T-helper 1 cell (primary cell): ENCODE results near the gene SMIM10L2A.
"Not testable (repeated sequence)": the region's sequence is repeated elsewhere in the genome, so short reads cannot be mapped to it uniquely, and the experiment has no call there.

Experiments used
- DNase-seq, 5 donors: peaks; one replicate each; pipeline ENCODE4 v3.0.0-alpha.2; 2012 to 2020

The SMIM10L2A gene

DNA sequence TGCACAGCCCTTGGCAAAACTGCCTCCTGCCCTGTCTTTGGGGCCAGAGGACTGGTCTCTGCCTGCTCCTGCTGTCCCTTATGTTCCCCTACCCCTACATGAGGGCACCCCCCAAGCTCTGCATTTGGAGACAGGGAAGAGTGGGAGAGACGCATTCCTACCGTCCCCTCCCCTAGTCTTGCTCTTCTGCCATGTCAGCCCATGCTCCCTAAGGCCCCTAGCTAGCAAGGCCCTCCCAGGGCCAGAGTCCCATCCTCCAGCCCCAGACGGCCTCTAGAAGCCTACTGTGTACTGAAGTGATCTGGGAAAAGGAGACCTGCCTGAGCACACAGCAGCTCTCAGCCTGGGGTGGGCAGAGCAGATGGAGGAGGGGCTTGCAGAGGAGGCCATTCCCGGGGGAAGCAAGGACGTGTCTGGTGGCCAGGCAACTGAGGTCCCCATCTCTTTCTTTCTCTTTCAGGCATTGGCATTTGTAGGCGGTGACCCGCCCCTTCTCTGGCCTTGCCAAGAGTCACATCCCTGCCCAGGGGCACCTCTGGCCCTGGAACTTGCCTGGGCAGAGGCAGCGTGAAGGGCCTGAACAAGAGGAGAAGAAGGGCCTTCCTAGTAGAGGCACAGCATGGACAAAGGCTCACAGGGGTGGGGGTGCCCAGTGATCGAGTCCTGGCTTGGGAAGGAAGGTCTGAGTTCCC is 1.6 kb downstream of the SMIM10L2A start:
- not testable (repeated sequence) for DNase-seq

DNA sequence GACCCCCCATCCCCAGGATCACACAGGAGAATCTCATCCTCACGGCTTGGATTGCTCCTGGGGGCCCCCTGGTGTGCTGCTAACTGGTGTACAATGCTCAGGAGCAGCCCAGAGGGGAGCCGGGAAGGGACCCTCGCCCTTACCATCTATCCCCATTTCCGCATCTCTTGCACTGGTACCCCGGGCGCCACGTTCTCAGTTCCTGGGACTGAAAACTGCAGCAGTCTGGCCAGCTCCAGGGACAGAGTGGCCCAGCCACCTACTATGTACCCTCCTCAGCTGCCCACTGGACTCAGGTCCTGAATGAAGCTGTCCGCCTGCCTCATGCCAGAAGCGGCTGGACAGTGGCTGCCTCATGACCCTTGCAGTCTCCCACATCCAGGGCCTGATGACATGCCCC is 2.7 kb downstream of the SMIM10L2A start:
- DNase-seq, result no peak

DNA sequence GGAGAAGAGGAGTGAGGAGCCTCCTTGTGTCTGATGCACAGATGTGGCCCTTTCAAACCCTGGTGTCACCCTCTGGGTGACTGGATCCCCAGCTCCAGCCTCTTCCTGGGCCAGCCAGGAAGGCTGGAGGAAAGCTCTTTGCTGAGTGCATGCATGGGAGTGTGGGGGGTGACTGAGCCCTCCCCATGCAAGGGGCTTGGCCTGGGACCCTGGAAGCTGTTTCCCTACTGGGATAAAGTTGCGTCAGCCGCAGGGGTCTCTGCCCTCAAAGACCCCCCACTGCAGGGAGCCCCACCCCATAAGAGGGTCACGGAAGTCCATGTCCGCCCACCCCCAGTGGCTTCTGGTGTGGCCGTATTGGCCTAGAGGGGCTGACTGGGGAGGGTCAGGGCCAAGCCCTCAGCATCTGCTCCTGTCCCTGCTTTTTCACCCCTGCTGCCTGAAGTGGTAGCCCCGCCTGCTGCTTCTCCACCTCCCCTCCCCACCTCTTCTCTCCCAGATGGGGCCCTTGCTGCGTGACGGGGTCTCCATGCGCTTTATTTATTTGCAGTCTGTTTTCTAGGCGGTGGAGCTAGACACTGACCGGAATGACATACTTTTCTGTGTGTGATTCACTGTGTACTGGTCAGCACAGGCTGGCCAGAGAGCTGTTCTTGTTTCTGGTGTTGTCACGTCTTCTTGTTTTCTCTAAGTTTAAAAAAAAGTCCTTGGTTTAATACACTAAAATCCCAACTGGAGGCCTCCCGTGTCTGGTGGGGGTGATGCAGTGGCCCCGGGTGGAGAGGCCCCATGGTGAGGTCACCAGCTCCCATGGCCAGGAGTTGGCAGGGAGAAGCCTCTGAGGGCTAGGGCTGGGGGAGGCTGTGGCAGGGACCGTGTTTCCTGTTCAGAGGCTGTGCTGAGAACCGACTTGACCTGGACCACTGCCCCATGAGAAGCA is 3.6 kb downstream of the SMIM10L2A start:
- DNase-seq, result no peak

DNA sequence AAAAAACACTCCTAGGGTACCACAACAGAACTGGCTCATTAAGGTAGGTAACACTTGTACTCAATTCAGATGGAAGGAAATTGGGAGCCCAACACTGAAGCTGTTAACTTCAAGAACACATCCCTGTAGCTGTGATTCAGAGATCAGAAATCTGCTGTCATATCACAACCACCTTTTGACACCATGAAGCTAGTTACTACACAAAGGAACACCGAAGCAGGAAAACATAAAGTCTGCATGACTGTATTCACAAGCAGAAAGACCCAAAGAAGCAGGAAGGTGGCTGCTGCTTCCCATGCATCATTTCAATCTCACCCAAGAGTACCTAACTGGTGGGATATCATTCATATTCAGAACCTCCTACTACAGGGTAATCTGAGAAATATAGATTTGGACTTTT is 7.7 kb downstream of the SMIM10L2A start:
- no peak for DNase-seq

DNA sequence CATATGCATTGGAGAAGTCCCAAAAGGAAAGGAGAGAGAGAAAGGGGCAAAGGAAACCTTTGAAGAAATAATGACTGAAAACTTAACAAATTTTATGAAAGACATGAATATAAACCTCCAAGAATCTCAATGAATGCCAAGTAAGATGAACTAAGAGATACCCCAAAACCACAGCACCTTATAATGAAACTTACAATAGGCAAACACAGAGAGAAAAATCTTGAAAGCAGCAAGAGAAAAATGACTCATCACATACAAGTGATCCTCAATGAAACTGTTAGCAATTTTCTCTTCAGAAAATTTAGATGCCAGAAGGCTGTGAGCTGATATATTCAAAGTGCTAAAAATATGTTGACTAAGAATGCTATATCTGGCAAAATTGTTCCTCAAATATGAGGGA is 10.1 kb downstream of the SMIM10L2A start:
- peak in 1 of 5 donors; percentile 30 for DNase-seq

DNA sequence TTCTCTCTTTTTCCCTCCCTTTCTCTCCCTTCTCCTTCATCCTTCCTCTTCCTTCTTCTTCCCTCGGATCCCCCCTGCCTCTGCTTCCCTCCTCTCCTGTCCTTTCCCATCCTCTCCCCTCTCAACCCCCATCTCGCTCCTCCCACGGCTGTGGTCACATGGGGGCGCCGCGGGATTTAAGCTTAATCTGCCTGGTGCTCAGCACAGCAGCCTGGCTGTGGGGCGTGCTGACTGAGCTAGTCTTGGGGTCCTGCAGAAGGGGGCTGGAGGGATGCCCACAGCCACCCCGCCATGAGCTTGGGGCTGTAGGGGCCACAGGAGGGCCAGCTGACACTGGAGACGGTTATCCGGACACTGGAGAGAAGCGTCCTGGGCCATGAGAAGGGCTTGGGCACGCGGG is 10.7 kb downstream of the SMIM10L2A start:
- no peak for DNase-seq

DNA sequence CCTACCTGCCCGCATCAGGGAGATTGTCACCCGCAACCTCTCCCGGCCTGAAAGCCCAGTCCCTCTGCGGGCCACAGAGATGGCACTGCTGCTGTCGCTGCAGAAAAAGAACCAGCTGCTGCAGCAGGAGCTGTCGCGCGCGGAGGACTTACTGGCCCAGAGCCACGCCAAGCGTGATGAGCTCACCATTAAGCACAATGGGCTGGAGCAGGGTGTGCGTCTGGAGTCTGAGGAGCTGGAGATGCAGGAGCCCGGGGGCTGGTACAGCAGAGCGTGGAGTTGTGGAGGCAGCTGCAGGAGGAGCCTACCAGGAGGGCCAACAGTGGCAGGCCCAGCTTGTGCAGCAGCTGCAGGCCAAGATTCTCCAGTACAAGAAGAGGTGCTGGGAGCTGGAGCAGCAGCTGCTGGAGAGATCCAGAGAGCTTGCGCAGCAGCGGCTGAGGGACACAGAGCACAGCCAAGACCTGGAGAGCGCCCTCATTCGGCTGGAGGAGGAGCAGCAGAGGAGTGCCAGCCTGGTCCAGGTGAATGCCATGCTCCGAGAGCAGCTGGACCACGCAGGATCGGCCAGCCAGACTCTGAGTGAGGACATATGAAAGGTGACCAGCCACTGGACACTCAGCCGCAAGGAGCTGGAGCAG is 11.3 kb downstream of the SMIM10L2A start:
- DNase-seq, result no peak

DNA sequence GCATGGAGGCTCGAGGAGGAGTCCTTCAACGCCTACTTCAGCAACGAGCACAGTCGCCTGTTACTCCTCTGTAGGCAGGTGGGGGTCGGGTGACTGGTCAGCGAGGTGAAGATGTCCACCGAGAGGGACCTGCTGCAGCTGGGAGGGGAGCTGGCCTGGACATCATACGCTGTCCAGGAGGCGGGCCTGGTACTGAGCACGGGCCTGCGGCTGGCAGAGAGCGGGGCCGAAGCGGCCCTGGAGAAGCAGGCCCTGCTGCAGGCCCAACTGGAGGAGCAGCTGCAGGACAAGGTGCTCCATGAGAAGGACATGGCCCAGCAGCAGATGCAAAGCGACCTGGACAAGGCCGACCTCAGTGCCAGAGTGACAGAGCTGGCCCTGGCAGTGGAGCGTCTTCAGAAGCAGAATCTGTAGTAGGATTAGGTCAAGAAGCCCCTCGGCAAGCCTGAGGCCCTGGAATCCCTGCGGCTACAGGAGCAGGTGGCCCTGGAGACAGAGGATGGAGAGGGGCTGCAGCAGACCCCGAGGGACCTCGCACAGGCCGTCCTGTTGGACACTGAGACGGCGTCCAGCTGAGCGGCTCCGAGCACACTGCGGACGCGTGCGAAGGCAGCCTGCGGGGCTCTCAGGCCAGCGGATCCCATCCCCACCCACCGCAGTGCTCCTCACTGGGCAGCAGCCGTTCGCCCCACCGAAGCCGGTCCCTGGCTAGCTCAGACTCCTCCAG is 11.9 kb downstream of the SMIM10L2A start:
- no peak for DNase-seq

DNA sequence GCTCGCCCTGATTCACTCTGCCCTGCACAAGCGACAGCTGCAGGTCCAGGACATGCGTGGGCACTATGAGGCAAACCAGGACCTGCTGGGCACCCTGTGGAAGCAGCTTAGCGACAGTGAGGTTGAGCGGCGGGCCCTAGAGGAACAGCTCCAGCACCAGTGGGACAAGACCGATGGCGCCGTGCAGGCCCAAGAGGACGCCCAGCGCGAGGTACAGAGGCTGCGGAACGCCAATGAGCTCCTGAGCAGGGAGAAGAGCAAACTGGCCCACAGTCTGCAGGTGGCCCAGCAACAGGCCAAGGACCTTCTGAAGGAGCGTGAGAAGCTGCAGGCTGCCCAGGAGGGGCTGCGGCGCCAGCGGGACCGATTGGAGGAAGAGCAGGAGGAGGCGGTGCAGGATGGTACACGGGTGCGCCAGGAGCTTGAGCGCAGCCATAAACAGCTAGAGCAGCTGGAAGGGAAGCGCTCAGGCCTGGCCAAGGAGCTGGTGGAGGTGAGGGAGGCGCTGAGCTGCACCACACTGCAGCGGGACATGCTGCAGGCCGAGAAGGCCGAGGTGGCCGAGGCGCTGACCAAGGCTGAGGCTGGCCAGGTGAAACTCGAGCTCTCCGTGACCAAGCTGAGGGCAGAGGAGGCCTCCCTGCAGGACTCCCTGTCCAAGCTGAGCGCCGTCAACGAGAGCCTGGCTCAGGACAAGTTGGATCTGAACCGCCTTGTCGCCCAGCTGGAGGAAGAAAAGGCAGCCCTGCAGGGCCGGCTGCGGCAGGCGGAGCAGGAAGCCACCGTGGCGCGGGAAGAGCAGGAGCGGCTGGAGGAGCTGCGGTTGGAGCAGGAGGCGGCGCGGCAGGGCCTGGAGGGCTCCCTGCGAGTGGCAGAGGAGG is 12.8 kb downstream of the SMIM10L2A start:
- no peak for DNase-seq

DNA sequence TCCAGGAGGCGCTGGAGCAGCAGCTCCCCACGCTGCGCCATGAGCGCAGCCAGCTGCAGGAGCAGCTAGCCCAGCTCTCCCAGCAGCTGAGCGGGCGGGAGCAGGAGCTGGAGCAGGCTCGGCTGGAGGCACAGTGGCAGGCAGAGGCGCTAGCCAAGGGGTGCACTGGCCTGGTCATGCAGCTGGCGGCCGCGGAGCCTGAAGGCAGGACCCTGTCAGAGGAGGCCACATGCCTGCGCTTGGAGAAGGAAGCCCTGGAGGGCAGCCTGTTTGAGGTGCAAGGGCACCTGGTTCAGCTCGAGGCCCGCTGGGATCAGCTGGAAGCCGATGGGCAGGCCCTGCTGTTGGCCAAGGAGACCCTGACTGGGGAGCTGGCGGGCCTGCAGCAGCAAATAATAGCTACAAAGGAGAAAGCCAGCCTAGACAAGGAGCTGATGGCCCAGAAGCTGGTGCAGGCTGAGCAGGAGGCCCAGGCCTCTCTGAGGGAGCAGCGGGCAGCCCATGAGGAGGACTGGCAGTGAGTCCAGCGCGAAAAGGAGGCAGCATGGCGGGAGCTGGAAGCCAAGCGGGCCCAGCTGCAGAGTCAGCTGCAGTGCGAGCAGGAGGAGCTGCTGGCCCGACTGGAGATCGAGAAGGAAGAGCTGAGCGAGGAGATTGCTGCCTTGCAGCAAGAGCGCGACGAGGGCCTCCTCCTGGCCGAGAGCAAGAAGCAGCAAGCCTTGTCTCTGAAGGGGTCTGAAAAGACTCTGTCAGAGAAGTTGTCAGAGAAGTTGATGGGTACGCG is 13.6 kb downstream of the SMIM10L2A start:
- no peak for DNase-seq

DNA sequence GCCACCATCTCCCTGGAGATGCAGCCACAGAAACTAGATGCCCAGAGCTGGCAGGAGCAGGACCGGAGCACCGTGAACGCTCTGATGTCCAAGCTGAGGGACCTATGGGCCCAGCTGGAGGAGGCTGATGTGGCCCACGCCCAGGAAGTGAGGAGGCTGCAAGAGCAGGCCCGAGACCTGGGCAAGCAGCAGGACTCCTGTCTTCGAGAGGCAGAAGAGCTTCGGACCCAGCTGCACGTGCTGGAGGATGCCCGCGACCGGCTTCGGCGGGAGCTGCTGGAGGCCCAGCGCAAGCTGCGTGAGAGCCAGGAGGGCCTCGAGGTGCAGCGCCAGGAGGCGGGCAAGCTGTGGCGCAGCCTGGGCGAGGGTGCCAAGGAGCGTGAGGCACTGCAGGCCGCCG is 14.2 kb downstream of the SMIM10L2A start:
- DNase-seq, result no peak

DNA sequence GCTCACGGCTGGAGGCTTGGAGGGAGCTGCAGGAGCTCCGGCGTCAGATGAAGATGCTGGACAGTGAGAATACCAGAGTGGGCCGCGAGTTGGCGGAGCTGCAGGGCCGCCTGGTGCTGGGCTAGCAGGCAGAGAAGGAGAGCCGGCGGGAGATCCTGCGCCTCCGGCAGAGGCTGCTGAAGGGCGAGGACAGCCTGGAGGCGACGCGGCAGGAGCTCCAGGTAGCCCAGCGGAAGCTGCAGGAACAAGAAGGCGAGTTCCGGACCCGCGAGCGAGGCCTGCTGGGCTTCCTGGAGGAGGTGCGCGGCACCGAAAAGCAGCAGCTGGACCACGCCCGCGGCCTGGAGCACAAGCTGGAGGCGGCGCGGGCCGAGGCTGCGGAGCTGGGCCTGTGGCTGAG is 14.7 kb downstream of the SMIM10L2A start:
- DNase-seq, result no peak

DNA sequence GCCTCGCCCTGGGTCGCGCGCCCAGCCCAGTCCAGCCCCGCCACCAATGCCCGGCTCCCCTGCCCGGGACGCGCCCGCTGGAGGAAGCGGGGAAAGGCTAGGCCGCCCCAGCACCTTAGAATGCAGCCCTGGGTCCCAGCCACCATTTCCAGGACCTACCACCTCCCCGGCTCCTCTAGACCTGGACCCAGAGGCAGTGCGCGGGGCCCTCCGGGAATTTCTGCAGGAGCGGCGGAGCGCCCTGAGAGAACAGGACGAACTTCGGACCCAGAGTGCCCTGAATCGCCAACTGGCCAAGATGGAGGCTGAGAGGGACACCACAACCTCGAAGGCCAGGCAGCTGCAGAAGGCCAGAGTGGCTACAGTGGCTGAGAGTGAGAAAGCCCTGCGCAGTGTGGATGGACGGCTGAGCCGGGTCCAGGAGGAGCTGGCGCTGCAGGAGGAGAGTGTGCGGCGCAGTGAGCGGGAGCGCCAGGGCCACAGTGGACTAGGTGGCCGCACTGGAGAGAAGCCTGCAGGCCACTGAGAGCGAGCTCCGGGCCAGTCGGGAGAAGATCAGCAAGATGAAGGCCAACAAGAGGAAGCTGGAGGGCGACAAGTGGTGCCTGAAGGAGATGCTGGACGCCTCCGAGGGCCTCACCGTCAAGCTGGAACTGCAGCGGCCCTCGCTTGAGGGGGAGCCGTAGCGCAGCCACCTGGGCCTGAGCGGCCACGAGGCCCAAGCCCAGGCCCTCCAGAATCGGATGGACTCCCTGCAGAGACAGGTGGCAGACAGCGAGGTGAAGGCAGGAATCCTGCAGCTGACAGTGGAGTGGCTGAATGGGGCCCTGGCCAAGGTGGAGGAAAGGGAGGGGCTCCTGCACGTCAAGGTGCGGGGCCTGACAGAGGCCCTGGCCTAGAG is 15.5 kb downstream of the SMIM10L2A start:
- DNase-seq, result no peak

DNA sequence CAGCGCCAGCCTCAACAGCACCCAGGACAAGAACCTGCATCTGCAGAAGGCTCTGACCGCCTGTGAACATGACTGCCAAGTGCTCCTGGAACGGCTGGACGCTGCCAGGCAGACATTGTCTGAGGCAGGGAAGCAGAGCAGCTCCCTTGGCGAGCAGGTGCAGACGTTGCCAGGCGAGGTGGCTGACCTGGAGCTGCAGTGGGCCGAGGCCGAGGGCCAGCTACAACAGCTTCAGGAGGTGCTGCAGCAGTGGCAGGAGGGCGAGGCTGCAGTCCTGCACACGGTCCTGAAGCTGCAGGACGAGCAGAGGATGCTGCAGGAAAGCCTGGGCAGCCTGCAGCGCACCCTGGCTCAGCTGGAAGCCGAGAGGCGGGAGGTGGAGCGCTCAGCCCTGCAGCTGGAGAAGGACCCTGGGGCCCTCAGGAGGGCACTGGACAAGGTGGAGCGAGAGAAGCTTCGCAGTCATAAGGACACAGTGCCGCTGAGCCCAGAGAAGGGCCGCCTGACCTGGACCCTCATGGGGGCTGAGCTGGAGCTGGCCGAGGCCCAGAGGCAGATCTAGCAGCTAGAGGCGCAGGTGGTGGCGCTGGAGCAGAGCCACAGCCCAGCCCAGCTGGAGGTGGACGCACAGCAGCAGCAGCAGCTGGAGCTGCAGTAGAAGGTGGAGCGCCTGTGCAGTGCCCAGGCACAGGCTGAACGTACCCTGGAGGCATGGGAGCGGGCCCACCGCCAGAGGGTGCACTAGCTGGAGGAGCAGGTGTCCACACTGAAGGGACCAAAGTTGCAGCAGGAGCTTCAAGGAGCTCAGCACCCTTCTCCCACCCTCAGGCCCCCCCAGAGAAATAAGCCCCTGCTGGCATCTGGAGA is 16.4 kb downstream of the SMIM10L2A start:
- DNase-seq, result no peak

DNA sequence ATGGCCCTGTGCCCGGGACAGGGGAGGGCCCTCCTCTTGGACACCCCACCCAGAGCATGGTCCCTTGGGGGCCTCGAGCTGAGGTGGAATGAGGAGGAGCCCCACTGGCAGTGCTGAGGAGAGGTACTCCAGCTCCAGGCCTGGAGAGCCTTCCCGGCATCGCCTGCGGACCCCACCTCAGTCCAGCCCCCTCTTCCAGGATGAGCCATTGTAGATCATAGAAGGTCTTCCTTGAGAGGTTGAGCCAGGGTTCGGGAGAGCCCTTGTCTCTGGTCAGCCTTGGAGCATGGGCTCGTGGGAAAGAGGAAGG is 16.9 kb downstream of the SMIM10L2A start:
- DNase-seq, result no peak

DNA sequence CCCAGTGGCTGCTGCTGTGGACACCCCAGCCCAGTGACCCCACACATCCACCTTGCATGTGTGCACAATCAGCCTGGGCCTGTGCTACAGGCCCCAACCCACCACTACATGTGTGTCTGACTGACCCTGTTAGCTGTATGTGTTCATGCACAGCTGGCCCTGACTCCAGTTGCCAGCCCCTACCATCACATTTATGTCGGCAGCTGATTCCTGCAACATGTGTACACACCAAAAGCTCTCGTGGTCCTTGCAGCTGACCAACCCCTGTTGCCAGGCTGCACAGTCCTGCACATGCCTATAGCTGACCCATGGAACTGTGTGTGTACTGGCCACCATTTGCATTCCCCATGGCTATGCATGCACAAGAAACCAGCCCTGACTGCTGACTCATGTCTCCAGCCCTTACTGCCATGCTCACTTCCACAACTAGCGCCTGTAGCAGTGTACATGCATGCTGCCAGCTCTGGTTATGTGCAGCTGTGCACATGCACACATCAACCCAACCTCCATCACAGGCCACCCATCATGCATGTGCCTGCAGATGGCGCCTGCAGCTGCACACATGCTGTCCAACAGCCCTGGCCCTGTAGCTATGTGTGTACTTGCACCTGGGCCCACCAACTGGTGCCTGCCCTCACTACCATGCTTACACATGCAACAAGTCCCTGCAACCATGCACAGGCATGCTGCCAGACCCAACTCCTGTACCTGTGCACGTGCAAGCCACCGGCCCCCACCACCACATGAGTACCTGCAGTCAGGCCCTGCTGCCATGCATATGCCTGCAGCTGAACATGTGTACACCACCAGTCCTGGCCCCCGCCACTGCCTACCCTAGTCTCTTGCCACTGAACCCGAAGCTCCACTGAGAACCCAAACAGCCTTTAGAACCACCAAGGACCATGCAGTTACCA is 28.1 kb downstream of the SMIM10L2A start:
- no peak for DNase-seq

DNA sequence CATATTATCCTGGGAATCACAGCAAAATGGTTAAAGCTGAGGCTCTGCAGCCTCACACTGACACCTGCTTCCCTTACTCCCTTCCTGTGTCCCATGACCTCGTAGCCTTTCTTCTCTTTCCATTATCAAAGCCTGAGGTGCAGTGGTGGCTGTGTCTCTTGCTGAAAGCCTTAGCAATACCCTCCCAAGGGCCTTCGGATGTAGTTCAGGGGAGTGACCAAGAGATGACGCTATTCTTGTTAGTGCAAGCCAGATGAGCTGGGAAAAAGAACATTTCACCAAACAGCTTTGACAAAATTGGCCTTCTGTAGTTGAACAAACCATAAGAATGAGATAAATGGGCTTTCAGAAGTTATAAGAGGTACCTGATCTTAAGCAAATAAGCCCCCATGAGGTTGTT is 31.6 kb downstream of the SMIM10L2A start:
- DNase-seq, result no peak

DNA sequence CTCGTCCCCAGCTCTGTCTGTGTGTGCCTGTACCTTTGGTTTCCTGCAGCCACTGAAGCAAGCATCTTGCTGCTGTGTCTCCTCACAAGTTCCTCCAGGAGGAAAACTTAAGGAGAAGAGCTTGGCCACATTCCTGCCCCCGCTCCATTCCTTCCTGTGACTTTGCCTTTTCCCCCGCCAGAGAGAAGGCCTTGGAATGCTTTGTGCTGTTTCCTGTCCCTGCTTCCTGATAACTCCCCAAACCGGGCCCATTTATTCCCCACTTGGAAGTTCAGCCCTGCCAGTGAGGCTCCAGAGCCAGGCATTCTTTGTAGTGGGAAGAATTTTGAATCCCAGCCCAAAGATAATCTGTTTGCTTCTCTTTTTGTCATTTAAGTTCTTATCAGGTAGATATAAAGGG is 33.1 kb downstream of the SMIM10L2A start:
- DNase-seq, result no peak
